GM12801 (cell line): ENCODE measurements around the gene ASTN2.

Experiments used
- TF ChIP-seq, protein P1 (sequence below): IDR thresholded peaks from one replicate; pipeline ENCODE4 v1.5.1; 2011; ENCODE audit warnings: control low read depth; ENCODE audit not compliant: insufficient read length; ENCODE audit errors: extremely low read depth

ASTN2 gene

DNA sequence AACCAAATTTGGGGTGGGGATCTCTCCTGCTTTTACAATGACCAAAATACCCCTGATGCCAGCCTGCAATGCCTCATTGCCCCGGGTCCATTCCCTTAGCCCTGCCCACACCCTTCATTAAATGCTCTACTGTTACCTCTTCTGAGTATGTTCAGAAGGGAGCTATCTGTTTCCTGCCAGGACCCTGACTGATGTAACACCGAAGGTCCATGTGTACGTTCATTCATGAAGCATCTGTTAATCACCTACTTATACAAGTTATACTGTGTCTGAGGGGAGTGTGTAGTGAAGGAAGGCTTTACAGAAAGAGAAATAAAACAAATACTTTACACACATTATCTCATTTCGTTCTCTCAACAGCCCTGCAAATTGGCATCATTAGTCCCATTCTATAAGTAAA is 51.9 kb downstream of the ASTN2 start:
- TF ChIP-seq, protein P1, sequence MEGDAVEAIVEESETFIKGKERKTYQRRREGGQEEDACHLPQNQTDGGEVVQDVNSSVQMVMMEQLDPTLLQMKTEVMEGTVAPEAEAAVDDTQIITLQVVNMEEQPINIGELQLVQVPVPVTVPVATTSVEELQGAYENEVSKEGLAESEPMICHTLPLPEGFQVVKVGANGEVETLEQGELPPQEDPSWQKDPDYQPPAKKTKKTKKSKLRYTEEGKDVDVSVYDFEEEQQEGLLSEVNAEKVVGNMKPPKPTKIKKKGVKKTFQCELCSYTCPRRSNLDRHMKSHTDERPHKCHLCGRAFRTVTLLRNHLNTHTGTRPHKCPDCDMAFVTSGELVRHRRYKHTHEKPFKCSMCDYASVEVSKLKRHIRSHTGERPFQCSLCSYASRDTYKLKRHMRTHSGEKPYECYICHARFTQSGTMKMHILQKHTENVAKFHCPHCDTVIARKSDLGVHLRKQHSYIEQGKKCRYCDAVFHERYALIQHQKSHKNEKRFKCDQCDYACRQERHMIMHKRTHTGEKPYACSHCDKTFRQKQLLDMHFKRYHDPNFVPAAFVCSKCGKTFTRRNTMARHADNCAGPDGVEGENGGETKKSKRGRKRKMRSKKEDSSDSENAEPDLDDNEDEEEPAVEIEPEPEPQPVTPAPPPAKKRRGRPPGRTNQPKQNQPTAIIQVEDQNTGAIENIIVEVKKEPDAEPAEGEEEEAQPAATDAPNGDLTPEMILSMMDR, result no peak

GRCh38 chr9:117359910-117360309 is 54.9 kb downstream of the ASTN2 start:
- TF ChIP-seq, protein P1, result no peak

DNA sequence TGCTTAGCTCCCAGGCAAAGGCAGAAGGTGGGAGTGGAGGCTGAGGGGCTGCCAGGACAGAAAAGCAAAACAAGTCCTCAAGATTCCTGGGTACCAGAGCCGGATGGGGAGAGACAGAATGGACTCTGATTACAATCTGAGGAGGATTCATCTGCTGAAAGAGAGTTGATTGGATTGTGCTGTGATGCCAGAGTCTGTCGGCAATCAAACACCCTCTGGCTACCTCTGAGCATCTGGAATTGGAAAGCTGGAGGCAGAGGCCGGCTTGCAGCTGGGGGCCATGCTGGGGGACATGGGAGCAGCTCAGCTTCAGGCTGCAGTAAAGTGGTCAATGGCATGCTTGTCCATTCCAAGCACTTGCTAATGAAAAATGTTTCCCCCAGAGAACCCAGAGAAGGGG is 59.3 kb downstream of the ASTN2 start:
- TF ChIP-seq, protein P1, result no peak

DNA sequence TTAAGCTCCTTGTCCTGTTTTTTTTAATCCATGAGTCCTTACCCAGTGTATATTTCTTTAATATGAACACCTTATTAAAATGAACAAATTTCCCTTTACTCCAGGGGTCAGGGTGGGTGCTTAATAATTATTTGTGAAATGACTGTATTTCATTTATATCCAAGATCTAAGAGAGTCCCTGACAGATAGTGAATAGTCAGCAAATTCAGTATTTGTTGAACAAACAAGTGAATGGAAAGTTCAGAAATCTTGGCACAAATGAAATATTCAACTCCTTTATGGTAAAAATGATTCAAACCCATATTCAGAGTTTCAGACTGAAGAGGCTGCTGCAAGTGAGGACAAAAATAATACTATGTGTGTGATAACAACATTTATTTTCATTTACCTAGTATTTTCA is 59.9 kb downstream of the ASTN2 start:
- TF ChIP-seq, protein P1, result no peak

DNA sequence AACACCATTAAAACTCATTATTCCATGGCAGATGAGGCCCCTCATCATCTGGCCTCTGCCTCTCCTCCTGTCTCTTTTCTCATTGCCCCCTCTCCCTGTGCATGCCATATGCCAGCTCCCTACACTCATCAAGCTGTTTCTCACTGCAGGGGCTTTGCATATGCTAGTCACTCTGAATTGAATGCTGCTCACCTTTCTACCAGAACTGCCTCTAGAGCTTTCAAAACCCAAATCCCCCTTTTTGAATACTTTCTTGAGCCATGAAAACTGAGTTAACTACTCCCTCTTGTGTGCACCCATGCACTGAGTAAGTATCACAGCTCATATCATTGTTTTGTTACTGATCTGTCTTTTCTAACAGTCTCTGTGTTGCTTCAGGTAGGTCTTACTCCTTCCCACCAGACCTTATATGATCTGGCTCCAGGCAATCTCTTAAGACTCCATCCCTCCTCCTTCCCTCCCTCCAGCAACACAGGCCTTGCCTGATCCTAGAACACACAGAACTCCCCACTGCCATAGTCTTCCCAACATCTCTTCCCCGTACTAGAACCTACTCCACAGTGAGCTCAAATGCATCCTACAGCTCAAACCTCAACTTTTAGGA is 60.5 kb downstream of the ASTN2 start:
- TF ChIP-seq, protein P1, result no peak

DNA sequence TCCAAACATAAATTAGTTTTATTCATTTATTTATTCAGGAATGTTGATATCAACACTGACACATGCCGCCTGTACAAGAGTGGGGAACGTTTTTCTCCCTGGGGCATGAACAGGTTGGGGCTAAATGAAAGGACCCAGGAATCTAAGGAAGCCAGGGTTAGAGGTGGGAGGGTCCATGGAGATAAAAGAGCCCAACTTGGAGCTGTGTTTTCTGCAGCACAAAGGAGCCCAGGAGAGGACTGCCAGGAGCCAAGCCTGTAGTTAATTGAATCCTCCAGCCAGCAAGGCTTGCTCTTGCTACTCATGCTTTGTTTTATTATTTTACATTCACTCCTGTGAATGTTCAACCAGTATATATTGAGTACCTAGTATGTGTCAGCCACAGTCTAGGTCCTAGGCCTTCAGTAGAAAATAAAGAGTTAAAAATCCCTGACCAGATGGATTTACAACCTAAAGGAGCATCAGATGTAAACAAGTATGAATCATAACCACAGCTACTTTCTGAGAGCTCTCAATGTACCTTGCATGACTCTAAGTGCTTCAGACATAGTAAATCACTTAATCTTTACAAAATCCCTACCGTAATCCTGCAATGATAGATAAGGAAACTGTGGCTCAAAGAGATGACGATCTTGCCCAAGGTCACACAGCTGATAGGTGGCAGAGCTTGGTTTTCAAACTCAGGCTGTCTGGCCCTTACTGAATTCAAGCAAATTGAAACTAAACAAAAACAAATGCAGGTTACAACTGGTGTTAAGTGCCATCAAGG is 69.8 kb downstream of the ASTN2 start:
- TF ChIP-seq, protein P1, result no peak

DNA sequence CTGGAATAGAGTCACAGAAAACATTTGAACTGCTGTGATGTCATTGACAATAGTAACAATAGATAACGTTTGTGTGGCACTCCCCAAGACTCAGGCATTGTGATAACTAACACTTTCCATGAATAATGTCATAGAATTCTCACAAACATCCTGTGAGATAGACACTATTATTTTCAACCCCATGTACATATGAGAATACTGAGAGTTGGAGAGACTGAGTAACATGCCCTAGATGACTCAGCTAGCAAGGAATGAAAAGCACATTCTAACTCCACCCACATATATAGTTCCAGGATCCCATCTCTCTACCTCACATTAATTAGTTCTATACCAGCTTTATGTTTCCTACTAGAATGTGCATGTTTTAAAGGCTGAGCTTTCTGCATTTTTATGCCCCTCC is 71.4 kb downstream of the ASTN2 start:
- TF ChIP-seq, protein P1, result no peak
